Keratinocyte (primary cell): ENCODE measurements around the gene RNF123.
A peak's percentile ranks its signal among the peaks of the same experiment; 100 is the strongest.

Experiments used
- EZH2 ChIP-seq: IDR thresholded peaks from one replicate; pipeline ENCODE4 v1.6.1; 2012; ENCODE audit warnings: inconsistent platforms, mild to moderate bottlenecking, low read length, moderate library complexity
- TF ChIP-seq, protein P1 (sequence below), 3 experiments: IDR thresholded peaks in 1 of 3; conservative IDR thresholded peaks in 1 of 3; optimal IDR thresholded peaks in 1 of 3; 2 replicates in 2 of 3; 3 replicates in 1 of 3; pipeline versions ENCODE3 to v1.5.1; 2011; ENCODE audit warnings: low read length in 3 of 3, mild to moderate bottlenecking in 3 of 3, moderate library complexity in 2 of 3, control low read depth in 1 of 3, inconsistent platforms in 1 of 3; ENCODE audit not compliant: insufficient read depth in 2 of 3; ENCODE audit errors: extremely low read depth in 1 of 3

DNA sequence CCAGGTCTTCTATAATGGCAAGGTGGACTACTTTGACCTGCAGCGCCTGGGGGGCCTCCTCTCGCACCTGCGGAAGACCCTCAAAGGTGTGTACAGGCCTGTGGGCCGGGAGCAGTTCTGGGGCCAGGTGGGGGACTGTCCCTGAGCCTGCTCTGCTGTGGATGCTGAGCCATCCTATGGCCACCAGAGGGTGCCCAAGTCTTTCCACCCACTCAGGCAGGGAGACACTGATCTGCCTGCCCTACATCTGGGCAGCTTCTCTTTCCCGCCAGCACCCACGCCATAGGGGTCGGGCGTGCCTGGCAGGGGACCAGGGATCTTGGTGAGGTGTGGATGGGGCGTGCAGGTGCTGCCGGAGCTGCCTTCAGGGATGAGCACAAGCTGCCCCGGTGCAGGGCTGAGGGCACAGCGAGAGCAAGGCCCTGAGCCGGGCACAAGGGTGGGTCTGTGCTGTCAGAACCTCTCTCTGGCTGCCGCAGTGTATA, 14.1 kb downstream of the RNF123 start:
- TF ChIP-seq, protein P1, sequence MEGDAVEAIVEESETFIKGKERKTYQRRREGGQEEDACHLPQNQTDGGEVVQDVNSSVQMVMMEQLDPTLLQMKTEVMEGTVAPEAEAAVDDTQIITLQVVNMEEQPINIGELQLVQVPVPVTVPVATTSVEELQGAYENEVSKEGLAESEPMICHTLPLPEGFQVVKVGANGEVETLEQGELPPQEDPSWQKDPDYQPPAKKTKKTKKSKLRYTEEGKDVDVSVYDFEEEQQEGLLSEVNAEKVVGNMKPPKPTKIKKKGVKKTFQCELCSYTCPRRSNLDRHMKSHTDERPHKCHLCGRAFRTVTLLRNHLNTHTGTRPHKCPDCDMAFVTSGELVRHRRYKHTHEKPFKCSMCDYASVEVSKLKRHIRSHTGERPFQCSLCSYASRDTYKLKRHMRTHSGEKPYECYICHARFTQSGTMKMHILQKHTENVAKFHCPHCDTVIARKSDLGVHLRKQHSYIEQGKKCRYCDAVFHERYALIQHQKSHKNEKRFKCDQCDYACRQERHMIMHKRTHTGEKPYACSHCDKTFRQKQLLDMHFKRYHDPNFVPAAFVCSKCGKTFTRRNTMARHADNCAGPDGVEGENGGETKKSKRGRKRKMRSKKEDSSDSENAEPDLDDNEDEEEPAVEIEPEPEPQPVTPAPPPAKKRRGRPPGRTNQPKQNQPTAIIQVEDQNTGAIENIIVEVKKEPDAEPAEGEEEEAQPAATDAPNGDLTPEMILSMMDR (optimal IDR thresholded peaks at IDR 0.05 in 1 of 3, IDR thresholded peaks at IDR 0.05 in 1 of 3, conservative IDR thresholded peaks at IDR 0.05 in 1 of 3; ENCODE audit: extremely low read depth in 1 of 3, insufficient read depth in 2 of 3, low read length in 3 of 3), result peak in 2 of 3 experiments; percentile 81 to 94
- TF ChIP-seq EZH2, result no peak
